Measurements from ENCODE around the gene ZNF383.

DNA sequence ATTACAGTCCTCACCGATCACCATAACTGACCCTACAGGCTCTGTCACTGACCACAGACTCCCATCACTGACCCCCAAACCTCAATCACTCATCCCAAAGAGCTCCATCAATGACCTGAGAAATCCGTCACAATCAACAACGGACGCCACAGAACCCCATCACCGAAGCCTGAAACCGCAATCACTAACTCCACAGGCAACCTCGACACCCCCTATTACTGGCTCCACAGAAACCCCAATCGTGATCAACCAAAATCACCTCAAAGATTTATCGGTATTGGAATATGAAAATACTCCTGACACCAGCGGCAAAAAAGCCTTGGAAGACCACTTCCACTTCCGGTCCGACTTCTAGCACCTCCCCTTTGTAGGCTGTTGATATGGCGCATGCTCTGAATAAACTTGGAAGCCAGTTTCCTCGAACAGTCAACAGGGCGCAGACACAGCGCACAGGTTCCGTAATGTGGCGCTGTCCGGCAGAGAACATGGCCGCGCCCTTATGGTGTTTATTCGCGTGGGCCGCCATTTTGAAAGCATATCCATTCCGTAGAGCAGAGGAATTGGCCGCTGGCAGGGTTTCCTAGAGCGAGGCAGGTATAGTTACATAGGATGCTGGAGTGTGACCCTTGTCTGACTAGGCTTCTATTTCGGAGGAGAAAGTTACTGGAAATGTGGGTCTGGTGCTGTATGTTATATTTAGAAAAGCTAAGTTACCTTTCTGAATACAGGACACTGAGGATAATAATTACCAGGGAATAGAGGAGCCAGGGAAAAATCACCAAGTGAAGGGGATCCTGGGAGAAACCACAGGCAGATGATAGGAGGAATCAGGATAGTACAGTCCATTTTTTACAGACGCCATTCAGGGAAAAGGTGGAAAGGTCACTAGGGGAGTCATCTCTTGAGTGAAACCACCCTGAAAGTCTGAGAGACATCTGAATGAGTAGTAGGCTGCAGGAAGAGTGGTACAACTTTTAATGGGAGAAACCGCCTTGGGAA lies 45.3 kb upstream of the ZNF383 start, which contains the start of gene ZNF585A:
- TF ChIP-seq, protein P1, sequence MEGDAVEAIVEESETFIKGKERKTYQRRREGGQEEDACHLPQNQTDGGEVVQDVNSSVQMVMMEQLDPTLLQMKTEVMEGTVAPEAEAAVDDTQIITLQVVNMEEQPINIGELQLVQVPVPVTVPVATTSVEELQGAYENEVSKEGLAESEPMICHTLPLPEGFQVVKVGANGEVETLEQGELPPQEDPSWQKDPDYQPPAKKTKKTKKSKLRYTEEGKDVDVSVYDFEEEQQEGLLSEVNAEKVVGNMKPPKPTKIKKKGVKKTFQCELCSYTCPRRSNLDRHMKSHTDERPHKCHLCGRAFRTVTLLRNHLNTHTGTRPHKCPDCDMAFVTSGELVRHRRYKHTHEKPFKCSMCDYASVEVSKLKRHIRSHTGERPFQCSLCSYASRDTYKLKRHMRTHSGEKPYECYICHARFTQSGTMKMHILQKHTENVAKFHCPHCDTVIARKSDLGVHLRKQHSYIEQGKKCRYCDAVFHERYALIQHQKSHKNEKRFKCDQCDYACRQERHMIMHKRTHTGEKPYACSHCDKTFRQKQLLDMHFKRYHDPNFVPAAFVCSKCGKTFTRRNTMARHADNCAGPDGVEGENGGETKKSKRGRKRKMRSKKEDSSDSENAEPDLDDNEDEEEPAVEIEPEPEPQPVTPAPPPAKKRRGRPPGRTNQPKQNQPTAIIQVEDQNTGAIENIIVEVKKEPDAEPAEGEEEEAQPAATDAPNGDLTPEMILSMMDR (IDR thresholded peaks at IDR 0.05): no peak
- no peak for TF ChIP-seq ZFX (IDR thresholded peaks at IDR 0.05; ENCODE audit: borderline replicate concordance)

Measured in 22Rv1 (cell line).